Right atrium auricular region (tissue), 2 donors: ENCODE measurements around the gene WWOX. TPM values are rescaled to one million over a fixed set of nuclear protein-coding genes. Genes with fewer than 3 reads are reported as not detected.

Experiments used
- DNase-seq: peaks from one replicate; pipeline ENCODE4 v3.0.0-alpha.2; 2019; ENCODE audit warnings: low spot score
- H3K27ac ChIP-seq, 2 donors: fragments of 200-600 bp; sonication (generic); 1 replicate in 1 of 2; 2 replicates in 1 of 2; pipeline ENCODE4 v1.5.1; 2016 to 2019
- H3K27me3 ChIP-seq, 2 donors: fragments of 200-600 bp; sonication (generic); one replicate each; pipeline versions ENCODE4 v1.5.1 to v1.6.0; 2017 to 2019
- H3K36me3 ChIP-seq: fragments of 200-600 bp; sonication (generic); one replicate; pipeline ENCODE4 v1.5.1; 2016
- H3K4me1 ChIP-seq, 2 donors: fragments of 200-600 bp; sonication (generic); one replicate each; pipeline versions ENCODE4 v1.5.1 to v1.6.0; 2017 to 2019
- H3K4me3 ChIP-seq, 2 donors: fragments of 200-600 bp; sonication (generic); 1 replicate in 1 of 2; 2 replicates in 1 of 2; pipeline ENCODE4 v1.5.1; 2017 to 2019; ENCODE audit warnings: mild to moderate bottlenecking in 1 of 2, moderate library complexity in 1 of 2
- H3K9me3 ChIP-seq, 2 donors: fragments of 200-600 bp; sonication (generic); one replicate each; pipeline ENCODE4 v1.5.1; 2019
- CTCF ChIP-seq, 2 donors: fragments of 200-600 bp; sonication (generic); IDR thresholded peaks; one replicate each; pipeline ENCODE4 v1.5.1; 2019; ENCODE audit warnings: antibody characterized with exemption in 2 of 2
- total RNA-seq, 2 donors: library from RNA; depleted of rRNA; stranded (reverse); fragments of >200 nt; gene quantifications; one replicate each; pipeline ENCODE4 v1.1.0, GENCODE V29; 2016

The WWOX gene
- total RNA-seq, 2 donors from 2014 or later: 14.8 to 20.8 TPM

GRCh38 chr16:78258375-78259065 is 159.1 kb downstream of the WWOX start:
- Histone ChIP-seq H3K36me3 (no peaks in the 10 kb centered on the region), H3K4me1 (no peaks in the 10 kb centered on the region), H3K27me3 (no peaks in the 10 kb centered on the region), H3K27ac (no peak overlapping the region), H3K4me3 (no peak overlapping the region), H3K9me3 (no peaks in the 10 kb centered on the region)
- no peak for DNase-seq
- no peak for TF ChIP-seq CTCF (IDR thresholded peaks at IDR 0.05)

GRCh38 chr16:78259873-78260272 is 160.4 kb downstream of the WWOX start:
- Histone ChIP-seq H3K4me3 (no peak overlapping the region), H3K9me3 (no peaks in the 10 kb centered on the region), H3K27me3 (no peaks in the 10 kb centered on the region), H3K27ac (no peak overlapping the region), H3K4me1 (no peaks in the 10 kb centered on the region), H3K36me3 (no peaks in the 10 kb centered on the region)
- DNase-seq: no peak
- no peak for TF ChIP-seq CTCF (IDR thresholded peaks at IDR 0.05)

- H3K27ac ChIP-seq: no peak overlapping the region
- no peak for TF ChIP-seq CTCF (IDR thresholded peaks at IDR 0.05)
- no peaks in the 10 kb centered on the region for H3K27me3 ChIP-seq
- H3K9me3 ChIP-seq: no peaks in the 10 kb centered on the region
- DNase-seq: no peak
- H3K4me1 ChIP-seq: no peaks in the 10 kb centered on the region
- no peaks in the 10 kb centered on the region for H3K36me3 ChIP-seq
- no peak overlapping the region for H3K4me3 ChIP-seq
These were observed 165.2 kb downstream of the WWOX start for GRCh38 chr16:78264642-78265041.

- no peak for DNase-seq
- TF ChIP-seq CTCF (IDR thresholded peaks at IDR 0.05): no peak
- H3K9me3 ChIP-seq: no peaks in the 10 kb centered on the region
These were observed 169.8 kb downstream of the WWOX start for GRCh38 chr16:78269256-78269655.

GRCh38 chr16:78271981-78272380 is 172.5 kb downstream of the WWOX start:
- H3K27me3 ChIP-seq: no peaks in the 10 kb centered on the region
- no peaks in the 10 kb centered on the region for H3K36me3 ChIP-seq
- DNase-seq: no peak
- H3K4me3 ChIP-seq: no peak overlapping the region
- H3K27ac ChIP-seq: no peak overlapping the region
- H3K4me1 ChIP-seq: no peaks in the 10 kb centered on the region
- no peak for TF ChIP-seq CTCF (IDR thresholded peaks at IDR 0.05)
- H3K9me3 ChIP-seq: no peaks in the 10 kb centered on the region

More at GRCh38 chr16:78269256-78269655, 169.8 kb downstream of the WWOX start:
- H3K27me3 ChIP-seq: no peaks in the 10 kb centered on the region
- H3K27ac ChIP-seq: no peak overlapping the region
- no peak overlapping the region for H3K4me3 ChIP-seq
- no peaks in the 10 kb centered on the region for H3K36me3 ChIP-seq
- no peaks in the 10 kb centered on the region for H3K4me1 ChIP-seq

GRCh38 chr16:78274771-78275170 is 175.3 kb downstream of the WWOX start:
- Histone ChIP-seq H3K36me3 (no peaks in the 10 kb centered on the region), H3K4me3 (no peak overlapping the region), H3K27ac (no peak overlapping the region), H3K9me3 (no peaks in the 10 kb centered on the region), H3K27me3 (no peaks in the 10 kb centered on the region), H3K4me1 (no peaks in the 10 kb centered on the region)
- no peak for TF ChIP-seq CTCF (IDR thresholded peaks at IDR 0.05)
- no peak for DNase-seq
